Mucosa of stomach (tissue), 1 donor: ENCODE data around the gene CCKAR.

ENCODE experiments used
- H3K27me3 ChIP-seq: one replicate; pipeline ENCODE4 v1.7.0; 2013; ENCODE audit warnings: mild to moderate bottlenecking, low read length; ENCODE audit not compliant: control insufficient read depth, insufficient read depth
- H3K36me3 ChIP-seq: one replicate; pipeline ENCODE4 v1.7.0; 2013; ENCODE audit warnings: low read length; ENCODE audit not compliant: control insufficient read depth, insufficient read depth
- H3K4me1 ChIP-seq: one replicate; pipeline ENCODE4 v1.7.0; 2013; ENCODE audit warnings: mild to moderate bottlenecking, low read length; ENCODE audit not compliant: control insufficient read depth, insufficient read depth
- H3K4me3 ChIP-seq: one replicate; pipeline ENCODE4 v1.7.0; 2013; ENCODE audit warnings: low read length
- H3K9ac ChIP-seq: one replicate; pipeline ENCODE4 v1.7.0; 2013; ENCODE audit warnings: mild to moderate bottlenecking, low read length, moderate library complexity
- H3K9me3 ChIP-seq: one replicate; pipeline ENCODE4 v1.7.0; 2013; ENCODE audit warnings: mild to moderate bottlenecking, low read length, moderate library complexity; ENCODE audit not compliant: control insufficient read depth
- donor health status: Pancreatic carcinoma.

CCKAR gene

DNA sequence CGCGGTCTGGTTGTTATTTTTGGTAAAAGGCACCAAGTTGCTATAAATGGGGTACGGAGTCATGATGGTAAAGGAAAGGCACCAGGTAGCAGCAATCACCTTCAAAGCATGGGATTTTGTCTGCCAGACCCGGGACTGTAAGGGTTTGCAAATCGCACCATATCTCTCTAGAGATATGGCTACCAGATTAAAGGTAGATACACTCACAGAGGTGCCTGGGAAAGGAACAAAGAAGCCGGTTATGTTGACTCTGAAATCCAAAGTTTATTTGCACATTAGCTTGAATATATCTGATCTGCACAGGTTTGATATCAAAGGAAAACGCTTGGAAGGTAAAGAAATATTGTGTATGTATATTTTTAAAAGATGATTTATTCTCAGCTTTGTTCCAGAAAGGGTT is 4.6 kb downstream of the CCKAR start:
- Histone ChIP-seq H3K9me3 (no peaks in the 10 kb centered on the region), H3K4me1 (no peaks in the 10 kb centered on the region), H3K27me3 (peaks cover 45% of the 10 kb centered on the region)

DNA sequence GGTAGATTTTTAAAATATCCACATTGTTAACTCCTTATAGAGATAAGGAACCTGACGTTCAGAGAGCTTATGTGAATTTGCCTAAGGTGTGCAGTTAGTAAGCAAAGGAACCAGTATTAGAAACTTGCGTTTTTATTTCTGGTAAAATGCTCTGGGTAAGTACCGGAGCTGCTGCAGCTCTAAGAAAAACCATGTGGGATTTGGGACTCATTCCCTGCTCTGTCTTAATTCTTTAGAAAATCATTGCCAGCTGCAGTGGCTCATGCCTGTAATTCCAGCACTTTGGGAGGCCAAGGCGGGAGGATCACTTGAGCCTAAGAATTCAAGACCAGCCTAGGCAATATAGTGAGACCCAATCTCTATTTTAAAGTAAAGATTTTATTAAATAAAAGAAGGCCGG is 5.8 kb downstream of the CCKAR start:
- no peaks in the 10 kb centered on the region for H3K4me1 ChIP-seq
- H3K36me3 ChIP-seq: no peaks in the 10 kb centered on the region
- H3K9ac ChIP-seq: no peak overlapping the region
- peaks cover 33% of the 10 kb centered on the region for H3K27me3 ChIP-seq
- H3K9me3 ChIP-seq: no peaks in the 10 kb centered on the region
- no peak overlapping the region for H3K4me3 ChIP-seq

More for the DNA sequence above, 4.6 kb downstream of the CCKAR start:
- Histone ChIP-seq H3K9ac (no peak overlapping the region), H3K4me3 (no peak overlapping the region), H3K36me3 (no peaks in the 10 kb centered on the region)

GRCh38 chr4:26484032-26484515 is 6.2 kb downstream of the CCKAR start:
- Histone ChIP-seq H3K4me3 (no peak overlapping the region), H3K4me1 (no peaks in the 10 kb centered on the region), H3K36me3 (no peaks in the 10 kb centered on the region), H3K9ac (no peak overlapping the region), H3K9me3 (no peaks in the 10 kb centered on the region), H3K27me3 (peaks cover 29% of the 10 kb centered on the region)

GRCh38 chr4:26482508-26483462 is 7.5 kb downstream of the CCKAR start:
- H3K27me3 ChIP-seq: peaks cover 16% of the 10 kb centered on the region
- H3K9ac ChIP-seq: no peak overlapping the region
- H3K4me3 ChIP-seq: no peak overlapping the region
- no peaks in the 10 kb centered on the region for H3K4me1 ChIP-seq
- H3K9me3 ChIP-seq: no peaks in the 10 kb centered on the region
- H3K36me3 ChIP-seq: no peaks in the 10 kb centered on the region

GRCh38 chr4:26478330-26478729 is 12.0 kb downstream of the CCKAR start:
- H3K4me3 ChIP-seq: no peak overlapping the region
- H3K36me3 ChIP-seq: no peaks in the 10 kb centered on the region
- H3K27me3 ChIP-seq: peaks cover 4% of the 10 kb centered on the region
- no peaks in the 10 kb centered on the region for H3K9me3 ChIP-seq
- H3K4me1 ChIP-seq: no peaks in the 10 kb centered on the region
- H3K9ac ChIP-seq: no peak overlapping the region

DNA sequence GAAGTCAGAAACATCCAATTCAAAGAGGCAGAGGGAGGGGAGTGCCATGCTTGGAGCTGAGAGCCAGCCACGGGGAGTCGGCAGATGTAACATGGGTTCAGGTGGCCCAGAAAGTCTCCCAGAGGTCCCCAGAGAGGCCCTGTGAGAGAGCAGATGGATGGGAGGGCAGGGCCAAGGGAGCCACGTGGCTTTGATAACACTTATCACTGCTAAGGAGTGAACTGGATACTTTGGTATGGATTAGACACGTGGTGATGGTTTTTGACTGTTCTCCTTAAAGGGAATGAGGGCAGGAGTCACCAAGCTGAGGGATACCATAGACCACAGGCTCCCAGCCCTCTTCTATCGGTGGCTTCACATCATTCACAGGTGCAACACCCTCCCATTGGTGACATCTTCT is 13.7 kb downstream of the CCKAR start:
- Histone ChIP-seq H3K27me3 (peaks cover 4% of the 10 kb centered on the region), H3K36me3 (no peaks in the 10 kb centered on the region), H3K4me1 (no peaks in the 10 kb centered on the region), H3K4me3 (no peak overlapping the region), H3K9ac (no peak overlapping the region), H3K9me3 (no peaks in the 10 kb centered on the region)

- Histone ChIP-seq H3K36me3 (no peaks in the 10 kb centered on the region), H3K27me3 (peaks cover 4% of the 10 kb centered on the region), H3K9me3 (no peaks in the 10 kb centered on the region), H3K9ac (no peak overlapping the region), H3K4me1 (no peaks in the 10 kb centered on the region), H3K4me3 (no peak overlapping the region)
Measured at GRCh38 chr4:26475716-26476115, 14.6 kb downstream of the CCKAR start.

- Histone ChIP-seq H3K36me3 (no peaks in the 10 kb centered on the region), H3K9me3 (no peaks in the 10 kb centered on the region), H3K9ac (no peak overlapping the region), H3K4me3 (no peak overlapping the region), H3K27me3 (peaks cover 4% of the 10 kb centered on the region), H3K4me1 (no peaks in the 10 kb centered on the region)
Measured at GRCh38 chr4:26474551-26474950, 15.7 kb downstream of the CCKAR start.

- Histone ChIP-seq H3K9ac (no peak overlapping the region), H3K9me3 (no peaks in the 10 kb centered on the region), H3K36me3 (no peaks in the 10 kb centered on the region), H3K4me3 (no peak overlapping the region), H3K4me1 (no peaks in the 10 kb centered on the region), H3K27me3 (peaks cover 4% of the 10 kb centered on the region)
Measured at GRCh38 chr4:26473893-26474292, 16.4 kb downstream of the CCKAR start.

DNA sequence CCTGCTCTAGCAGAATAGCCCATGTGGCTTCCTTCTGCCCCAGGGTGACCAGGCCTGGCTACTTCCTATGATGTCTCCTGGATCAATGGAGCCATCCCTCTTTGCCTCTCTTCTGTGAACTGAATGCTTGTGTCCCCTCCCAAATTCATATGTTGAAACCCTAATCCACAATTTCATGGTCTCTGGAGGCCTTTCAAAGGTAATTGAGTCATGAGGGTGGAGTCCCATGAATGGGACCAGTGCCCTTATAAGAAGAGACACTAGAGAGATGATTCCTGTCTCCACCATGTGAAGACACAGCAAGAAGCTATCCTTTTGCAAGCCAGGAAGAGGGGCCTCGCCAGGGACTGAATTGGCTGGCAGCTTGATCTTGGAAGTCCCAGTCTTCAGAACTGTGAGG is 18.4 kb downstream of the CCKAR start:
- Histone ChIP-seq H3K4me1 (no peaks in the 10 kb centered on the region), H3K27me3 (peaks cover 4% of the 10 kb centered on the region), H3K4me3 (no peak overlapping the region), H3K36me3 (no peaks in the 10 kb centered on the region), H3K9me3 (no peaks in the 10 kb centered on the region), H3K9ac (no peak overlapping the region)

- Histone ChIP-seq H3K27me3 (no peaks in the 10 kb centered on the region), H3K36me3 (no peaks in the 10 kb centered on the region), H3K9ac (no peak overlapping the region), H3K4me1 (no peaks in the 10 kb centered on the region), H3K9me3 (no peaks in the 10 kb centered on the region), H3K4me3 (no peak overlapping the region)
Measured at GRCh38 chr4:26468977-26469376, 21.3 kb downstream of the CCKAR start.

DNA sequence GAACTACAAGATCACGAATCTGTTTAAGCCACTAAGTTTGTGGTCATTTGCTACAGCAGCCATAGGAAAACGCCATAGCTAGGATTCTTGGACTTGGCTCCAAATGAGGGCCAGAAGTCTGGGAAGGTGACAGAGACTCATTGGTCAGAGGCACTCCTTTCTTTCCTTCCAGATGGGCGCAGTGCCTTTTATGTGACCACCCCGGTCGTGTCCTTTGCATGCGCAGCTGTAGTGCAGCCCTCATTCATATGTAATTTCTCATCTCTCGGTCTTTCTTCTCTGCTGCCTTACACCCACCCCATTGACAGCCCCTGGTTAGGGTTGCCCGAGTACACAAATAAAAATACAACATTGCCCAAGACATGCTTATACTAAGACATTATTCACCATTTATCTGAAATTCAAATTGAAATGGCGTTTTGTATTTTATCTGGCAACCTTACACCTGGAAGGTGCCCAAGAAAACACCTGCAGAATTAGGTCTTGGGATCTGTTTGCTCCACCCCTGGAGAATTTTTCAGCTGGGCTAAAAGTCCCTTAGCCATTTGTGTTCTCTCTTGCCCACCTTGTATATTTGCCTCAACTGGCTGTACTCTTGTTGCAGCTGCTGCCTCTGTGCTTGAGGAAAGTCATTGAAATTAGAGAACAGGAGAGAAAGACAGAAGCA is 21.9 kb downstream of the CCKAR start:
- H3K9ac ChIP-seq: no peak overlapping the region
- no peaks in the 10 kb centered on the region for H3K36me3 ChIP-seq
- H3K4me1 ChIP-seq: no peaks in the 10 kb centered on the region
- no peak overlapping the region for H3K4me3 ChIP-seq
- no peaks in the 10 kb centered on the region for H3K27me3 ChIP-seq
- no peaks in the 10 kb centered on the region for H3K9me3 ChIP-seq
